HG02759 (cell line): Measurements from ENCODE around the gene PSIP1.
"Not testable (repeated sequence)": the region's sequence is repeated elsewhere in the genome, so short reads cannot be mapped to it uniquely, and the experiment has no call there.

Experiments used
- ATAC-seq: cut with Tn5 transposase; IDR thresholded peaks from one replicate; pipeline ENCODE4 v1.9.1; 2021; ENCODE audit warnings: mild to moderate bottlenecking, moderate library complexity; ENCODE audit not compliant: unreplicated experiment

PSIP1 gene

DNA sequence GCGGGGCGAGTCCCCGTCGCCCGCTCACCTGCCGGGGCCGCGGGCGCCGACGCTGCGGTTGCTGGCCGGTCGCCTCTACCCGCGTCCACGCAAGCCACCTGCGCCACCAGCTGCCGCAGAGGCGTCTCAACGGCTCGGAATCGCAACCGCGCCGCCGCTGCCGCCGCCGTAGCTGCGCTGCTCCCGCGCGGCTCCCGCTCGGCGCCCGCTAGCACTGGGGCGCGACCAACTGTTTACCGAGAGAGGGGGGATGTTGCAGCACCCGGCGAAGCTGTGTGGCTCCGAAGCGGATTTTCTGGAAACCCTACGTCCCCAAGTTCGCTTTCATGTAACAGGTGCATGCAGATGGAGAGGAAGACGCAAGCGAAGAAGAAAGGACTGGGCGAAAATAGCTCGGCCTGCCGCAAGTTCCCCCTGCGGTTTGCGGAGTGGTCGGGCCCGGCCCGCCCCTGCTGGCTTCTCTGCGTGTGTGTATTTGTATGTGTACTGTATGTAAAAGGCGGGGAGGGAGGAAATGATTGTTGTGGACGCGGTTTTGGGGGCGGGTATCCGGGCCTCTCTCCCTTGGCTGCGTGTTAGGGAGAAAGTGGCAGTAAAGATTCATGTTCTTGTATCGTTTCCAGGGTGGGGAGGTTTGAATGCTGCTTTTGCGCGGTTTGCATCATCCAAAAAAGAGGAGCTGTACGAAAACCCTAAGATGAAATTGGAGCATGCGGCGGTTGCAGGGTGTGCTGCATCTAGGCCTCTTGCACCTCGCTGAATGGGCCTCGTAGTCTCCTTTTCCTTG is at the start of gene PSIP1:
TSS of gene PSIP1 (minus strand) at position 182 of the 787 bp plus-strand sequence. CDS start 782 bp downstream, outside the sequence.
- peak; percentile 80 for ATAC-seq

DNA sequence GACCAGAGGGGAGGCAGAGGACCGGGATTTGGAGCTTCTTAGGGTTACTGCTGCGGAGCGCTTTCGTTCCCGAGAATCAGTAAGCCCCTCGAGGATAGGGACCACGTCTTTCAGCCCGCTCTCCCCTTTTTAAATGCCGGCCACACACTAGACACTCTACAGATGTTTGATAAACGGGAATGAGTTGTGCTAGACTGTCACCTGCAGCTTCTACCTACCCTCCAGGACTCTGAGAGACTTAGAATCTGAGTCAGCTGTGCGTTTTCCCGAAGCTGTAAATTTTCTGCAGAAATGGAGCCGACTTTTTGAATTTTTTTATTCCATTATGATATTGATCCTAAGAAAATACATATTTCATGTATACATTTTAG is 42.7 kb upstream of the PSIP1 start:
- peak; percentile 24 for ATAC-seq

DNA sequence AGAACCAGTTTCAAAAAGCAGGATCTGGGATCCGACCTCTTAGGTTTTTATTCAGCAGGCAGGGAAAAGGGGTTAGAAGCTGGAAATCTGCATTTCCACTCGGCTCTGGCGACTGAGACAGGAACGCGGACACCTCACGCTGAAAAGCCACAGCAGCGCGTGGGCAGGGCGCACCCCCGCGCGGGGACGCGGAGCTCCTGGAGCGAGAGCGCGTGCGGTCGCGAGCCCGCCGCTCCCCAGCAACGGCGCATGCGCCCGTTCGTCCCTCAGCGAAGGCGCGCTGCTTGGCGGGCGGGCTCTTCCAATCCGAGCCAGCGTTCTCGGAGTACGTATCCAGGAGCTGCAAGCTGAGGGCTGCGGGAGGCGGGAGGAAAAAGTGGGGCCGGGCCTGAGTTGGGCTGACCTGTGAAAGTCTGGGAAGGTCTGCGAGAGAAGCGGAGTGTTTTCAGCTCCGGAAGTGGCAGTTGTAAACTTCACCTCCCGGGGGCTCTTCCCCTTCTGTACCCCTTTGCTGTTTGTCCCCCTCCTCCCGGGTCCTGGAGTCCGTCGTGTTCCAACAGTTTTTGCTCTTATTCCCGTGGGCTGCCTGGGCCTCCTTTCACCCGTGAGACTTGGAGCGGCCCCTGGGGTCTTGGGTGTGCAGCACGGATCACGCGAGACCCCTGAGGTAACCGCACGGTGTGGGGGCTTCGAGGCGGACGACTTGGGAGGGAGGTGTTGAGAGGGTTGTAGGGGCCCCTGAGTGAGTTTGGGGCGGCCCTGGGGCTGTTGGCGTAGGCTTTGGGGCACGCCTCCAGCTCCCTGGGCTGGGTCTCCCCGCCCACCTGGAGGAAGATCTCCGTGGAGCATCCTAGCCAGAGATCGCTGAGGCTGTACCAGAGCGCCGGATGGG is 42.1 kb upstream of the PSIP1 start, which contains the start of gene CCDC171:
TSS of gene CCDC171 (plus strand) at position 408 of the 892 bp plus-strand sequence. CDS start 11,046 bp downstream, outside the sequence.
- ATAC-seq, result peak; percentile 82

DNA sequence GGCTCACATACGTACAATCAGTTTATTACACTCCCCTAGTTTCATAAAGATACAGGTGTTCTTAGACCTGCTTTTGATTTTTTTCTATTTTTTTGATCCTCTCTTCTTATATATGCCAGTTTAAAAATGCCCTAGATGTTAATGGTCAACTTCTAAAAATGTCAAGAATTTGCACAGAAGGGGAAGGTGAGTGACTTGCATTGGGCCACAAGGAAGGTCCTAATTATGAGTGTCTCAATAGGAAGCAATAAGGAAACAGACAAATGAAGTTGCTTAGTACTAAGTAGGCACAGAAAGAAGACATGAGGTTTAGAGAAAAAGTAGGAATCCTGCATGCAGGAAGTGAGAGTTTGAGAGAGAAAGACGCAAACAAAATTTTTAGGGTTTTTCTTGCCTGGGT is 38.8 kb upstream of the PSIP1 start:
- ATAC-seq, result no peak

DNA sequence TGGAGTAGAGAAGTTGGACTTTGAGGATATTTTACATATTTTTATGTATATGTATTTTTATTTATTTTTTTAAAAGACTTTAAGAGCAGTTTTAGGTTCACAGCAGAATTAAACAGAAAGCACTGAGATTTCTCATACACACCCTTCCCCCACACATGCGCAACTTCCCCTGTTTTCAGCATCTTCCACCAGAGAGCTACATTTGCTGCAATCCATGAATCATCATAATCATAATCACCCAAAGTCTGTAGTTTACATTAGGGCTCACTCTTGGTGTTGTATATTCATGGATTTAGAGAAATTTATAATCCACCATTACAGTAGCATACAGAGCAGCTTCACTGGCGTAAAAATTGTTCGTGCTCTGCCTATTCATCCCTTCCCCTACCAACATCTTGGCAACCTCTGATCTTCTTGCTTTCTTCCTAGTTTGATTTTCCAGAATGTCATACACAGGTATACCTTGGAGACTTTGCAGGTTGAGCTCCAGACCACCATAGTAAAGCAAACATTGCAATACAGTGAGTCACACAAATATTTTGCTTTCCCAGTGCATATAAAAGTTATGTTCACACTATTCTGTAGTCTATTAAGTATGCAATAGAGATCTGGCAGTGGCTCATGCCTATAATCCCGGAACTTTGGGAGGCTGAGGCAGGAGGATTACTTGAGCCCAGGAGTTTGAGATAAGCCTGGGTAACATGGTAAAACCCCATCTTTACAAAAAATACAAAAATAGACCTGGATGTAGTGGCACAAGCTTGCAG is 32.5 kb upstream of the PSIP1 start:
- no peak for ATAC-seq

DNA sequence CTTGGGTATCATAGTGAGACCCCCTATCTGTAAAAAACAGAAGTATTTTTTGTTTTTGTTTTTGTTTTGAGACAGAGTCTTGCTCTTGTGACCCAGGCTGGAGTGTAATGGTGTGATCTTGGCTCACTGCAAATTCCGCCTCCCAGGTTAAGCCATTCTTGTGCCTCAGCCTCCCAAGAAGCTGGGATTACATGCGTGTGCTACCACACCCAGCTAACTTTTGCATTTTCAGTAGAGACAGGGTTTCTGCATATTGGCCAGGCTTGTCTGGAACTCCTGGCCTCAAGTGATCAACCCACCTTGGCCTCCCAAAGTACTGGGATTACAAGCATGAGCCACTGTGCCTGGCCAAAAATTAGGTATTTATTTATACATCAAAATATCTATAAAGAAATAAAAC is 31.9 kb upstream of the PSIP1 start:
- ATAC-seq, result no peak

DNA sequence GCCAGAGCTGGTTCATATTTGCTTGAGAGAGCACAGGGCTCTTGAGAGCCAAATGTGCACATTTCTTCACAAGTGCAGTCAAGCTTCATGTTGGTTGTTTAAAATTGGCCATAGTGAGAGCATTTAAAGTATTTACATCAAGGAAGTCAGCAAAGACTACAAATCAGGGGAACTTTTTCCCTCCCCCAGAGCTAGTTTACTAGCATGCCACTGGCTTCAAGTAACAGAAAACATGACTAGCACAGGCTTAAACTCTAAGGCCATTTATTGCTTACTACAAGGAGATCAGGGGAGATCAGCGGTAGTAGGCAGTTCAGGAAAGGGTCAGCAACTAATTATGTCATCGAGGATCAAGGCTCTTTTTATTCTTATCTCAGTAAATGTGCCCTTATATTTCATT is 31.1 kb upstream of the PSIP1 start:
- ATAC-seq, result no peak

DNA sequence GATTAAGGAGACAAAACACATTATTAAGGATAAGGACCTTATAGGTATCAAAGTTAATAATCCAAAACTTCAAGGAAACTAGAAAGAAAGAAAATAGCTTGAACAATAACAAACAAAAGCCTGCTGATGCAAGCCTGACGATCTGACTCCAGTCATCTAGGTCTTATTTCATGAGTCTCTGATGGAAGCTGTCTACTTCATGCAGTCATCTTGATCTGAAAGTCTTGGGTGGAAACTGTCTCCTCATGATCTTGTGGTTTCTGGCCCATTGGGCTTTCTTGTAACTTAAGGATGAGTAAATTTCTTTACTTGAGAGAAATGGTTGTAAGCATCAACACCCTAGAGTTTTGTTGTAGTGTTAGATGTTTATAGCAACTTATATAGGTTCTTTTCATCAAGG is 20.6 kb upstream of the PSIP1 start:
- no peak for ATAC-seq

DNA sequence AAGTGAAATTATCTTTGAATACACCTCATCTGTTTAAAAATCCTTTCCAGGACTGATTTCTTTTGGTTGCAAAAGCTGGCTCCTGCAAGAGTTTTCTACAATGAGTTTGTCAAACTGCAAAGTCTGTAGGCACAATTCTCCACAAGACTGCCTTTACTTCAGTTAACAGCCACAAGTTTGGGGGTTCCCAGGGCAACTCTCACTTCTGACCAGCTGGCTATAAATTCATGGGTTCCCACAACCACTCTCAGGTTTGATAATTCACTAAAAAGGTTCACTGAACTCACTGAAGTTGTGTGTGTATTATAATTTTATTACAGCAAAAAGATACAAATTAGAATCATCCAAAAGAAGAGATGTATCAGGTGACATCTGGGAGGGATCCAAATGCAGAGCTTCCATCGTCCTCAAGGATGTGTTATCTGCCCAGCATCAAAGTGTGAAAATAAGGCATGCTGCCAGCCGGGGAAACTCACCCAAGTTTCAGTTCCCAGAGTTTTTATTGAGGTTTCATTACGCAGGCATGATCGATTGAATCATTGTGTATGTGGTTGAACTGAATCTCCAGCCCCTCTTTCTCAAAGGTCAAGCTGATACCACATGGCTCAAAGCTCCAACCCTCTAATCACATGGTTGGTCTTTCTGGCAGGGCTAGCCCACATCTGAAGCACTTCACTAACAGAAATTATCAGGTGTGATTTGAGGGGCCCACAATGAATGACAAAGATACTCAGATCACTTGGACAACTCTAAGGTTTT is 19.0 kb upstream of the PSIP1 start:
- peak; percentile 92 for ATAC-seq

DNA sequence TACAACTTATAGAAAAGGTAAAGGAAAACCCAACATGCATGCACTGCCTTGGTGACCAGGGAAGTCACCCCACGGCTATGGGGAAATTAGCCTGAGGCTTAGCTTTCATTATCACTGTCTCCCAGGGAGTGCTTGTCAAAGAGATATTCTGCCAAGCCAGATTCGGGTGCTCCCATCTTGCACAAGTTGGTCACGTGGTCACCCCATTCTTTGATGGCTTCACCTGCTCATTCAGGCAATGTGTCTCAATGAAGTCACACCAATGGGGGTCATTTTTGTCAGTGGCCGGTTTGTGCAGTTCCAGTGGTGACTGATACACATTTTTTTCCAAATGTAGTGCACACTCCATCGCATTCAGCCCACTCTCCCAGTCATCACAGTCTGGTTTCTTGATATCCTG is 16.3 kb upstream of the PSIP1 start:
- not testable (repeated sequence) for ATAC-seq

DNA sequence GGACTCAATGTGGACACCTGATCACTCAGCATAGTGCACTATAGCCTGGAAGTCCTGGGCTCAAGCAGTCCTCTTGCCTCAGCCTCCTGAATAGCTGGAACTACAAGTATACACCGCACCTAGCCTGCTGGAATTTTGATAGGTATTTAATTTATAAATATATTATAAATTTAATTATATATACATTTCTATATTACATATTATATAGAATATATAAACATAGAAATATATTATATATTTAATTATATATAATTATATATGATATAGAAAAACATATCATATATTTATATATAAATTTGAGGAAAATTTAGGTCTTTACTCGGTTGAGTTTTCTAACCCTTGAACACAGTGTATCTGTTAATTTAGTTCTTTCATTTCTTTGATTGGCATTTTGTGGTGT is 15.2 kb upstream of the PSIP1 start:
- no peak for ATAC-seq

DNA sequence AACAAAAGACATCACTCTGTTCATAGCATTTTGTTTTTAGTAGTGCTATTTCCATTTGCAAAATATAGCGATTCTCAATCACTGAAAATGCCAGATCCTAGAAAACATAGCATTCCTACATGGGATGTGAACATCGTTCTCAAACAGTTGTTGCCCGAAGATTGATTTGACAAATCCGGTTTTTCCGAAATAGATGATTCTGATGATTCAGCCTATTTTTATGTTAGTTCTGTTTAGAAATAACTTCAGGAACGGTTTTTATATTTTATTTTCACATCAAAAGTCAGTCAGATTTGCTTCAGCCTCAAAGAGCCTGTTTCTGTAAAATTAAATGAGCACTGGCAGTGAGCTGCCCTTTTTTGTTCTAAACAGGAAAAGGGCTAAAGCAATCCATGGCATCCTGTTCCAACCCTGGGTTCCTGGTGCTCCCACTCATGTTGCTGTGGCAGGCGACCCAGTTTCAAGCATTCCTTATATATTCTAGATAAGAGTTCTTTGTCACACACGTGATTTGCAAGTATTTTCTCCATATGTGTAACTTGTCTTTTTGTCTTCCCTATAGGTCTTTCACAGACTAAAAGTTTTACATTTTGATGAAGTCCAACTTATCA is 14.2 kb upstream of the PSIP1 start:
- no peak for ATAC-seq

DNA sequence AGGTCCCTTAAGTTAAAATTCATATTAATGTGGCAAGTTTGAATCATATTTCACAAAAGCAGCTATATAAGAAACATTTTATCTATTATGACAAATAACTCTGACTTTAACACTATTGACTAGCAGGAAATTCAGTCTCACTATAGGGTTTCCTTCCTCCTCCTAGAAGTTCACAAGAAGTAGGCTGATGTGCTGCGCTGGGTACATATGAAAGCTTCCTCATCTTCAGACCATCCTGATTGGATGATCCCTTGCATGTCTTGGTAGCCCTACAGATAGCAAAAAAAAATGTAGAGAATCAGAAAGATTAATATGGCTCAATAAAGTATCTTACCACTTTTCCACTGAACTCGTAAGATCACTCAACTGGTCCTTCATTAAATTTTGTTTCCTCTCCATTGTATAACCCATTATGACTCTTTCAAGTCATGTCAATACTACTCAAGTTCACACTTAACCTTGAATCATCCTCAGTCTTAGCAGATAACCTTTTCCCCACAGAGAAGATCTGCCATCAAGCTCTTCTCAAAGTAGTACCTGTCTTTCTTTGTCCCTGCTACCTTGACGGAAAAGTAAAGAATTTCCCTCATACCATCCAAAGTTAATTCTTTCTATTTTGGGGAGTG is 11.5 kb upstream of the PSIP1 start:
- ATAC-seq, result no peak

DNA sequence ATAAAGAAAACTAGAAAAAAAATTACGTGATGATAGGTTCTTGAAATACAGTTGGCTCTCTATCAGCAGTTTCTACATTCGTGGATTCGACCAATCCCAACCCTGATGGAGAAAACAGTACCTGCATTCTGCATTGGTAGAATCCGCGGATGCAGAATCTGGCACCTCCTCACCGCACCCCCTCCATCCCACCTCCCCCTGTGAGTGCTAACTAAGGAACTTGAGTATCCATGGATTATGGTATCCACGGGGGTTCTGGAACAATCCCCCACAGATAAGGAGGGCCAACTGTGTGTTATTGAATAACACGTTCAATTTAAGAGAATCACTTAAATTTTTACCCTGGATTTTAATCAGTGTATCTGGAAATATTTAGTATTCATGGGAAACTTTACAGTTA is 10.5 kb upstream of the PSIP1 start:
- ATAC-seq, result no peak

DNA sequence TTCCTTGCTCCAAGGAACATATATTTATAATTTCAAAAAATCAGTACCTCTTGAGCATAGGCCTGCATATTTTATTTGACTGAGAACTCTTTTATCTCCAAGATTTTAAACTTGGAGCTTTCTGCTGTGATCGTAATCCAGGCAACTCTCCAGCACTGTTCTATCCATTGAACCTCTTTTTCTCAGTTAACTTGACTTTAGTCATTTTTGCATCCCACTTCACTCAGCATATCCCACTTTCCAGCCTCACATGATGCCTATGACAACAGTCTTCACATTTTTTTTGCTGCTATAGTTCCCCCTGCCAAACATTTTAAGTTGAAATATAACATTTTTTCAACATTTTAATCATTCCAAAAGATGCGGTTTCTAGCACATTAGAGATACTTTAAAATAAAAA is 9.1 kb upstream of the PSIP1 start:
- no peak for ATAC-seq

DNA sequence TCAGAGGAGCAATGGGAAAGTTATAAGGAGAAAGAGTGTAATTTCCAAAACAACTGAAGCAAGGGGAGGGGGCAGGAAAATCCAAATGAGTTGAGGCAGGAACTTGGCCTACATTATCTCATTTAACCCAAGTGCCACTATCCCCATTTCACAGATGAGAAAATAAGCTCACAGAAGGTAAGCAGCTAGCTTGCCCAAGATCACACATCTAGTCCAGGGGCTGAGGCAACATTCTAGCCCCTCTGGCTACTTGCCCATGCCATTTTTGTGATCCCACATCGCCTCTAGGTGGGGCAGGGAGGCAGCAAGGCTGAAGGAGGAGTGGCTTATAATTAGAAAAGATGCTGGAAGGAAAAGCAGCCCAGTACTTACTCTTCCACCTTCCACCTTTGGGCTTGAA is 2.6 kb upstream of the PSIP1 start:
- no peak for ATAC-seq

DNA sequence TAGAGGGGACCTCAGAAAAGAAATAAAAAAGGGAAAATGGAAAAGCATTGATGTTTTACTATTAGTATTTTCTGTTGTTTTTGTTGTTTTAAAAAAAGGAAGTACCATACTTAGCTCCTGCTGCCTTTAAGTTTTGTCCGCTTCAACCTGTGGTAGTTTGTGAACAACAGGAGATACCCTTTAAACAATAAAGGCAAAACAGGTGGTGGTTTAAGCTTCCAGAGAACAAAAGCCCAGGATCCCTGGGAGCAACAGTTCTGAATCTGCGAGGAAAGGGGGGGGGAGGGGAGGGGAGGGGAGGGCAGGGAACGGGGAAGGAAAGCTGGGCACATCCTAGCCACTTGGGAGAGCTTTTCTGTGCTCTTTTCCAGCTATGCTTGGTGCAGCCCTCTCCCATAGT is 2.1 kb upstream of the PSIP1 start:
- ATAC-seq, result no peak

DNA sequence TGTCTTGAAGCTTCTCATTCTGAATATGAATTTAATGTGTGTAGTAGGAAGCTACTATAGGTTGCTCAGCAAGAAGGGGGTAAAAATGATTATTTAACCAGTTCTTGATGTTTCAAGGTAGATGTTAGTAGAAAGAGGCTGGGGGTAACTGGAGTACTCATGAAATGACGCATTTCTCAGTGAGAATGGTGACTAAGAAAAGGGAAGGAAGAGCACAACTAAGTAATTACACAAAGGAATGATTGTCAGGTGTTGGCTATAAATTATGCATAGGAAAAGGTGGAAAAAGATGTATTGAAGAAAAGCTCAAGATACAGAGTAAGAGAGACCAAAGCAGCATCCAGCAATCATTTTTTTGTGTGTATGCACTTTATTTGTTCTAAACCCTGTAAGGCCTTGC is 1.4 kb upstream of the PSIP1 start:
- no peak for ATAC-seq

DNA sequence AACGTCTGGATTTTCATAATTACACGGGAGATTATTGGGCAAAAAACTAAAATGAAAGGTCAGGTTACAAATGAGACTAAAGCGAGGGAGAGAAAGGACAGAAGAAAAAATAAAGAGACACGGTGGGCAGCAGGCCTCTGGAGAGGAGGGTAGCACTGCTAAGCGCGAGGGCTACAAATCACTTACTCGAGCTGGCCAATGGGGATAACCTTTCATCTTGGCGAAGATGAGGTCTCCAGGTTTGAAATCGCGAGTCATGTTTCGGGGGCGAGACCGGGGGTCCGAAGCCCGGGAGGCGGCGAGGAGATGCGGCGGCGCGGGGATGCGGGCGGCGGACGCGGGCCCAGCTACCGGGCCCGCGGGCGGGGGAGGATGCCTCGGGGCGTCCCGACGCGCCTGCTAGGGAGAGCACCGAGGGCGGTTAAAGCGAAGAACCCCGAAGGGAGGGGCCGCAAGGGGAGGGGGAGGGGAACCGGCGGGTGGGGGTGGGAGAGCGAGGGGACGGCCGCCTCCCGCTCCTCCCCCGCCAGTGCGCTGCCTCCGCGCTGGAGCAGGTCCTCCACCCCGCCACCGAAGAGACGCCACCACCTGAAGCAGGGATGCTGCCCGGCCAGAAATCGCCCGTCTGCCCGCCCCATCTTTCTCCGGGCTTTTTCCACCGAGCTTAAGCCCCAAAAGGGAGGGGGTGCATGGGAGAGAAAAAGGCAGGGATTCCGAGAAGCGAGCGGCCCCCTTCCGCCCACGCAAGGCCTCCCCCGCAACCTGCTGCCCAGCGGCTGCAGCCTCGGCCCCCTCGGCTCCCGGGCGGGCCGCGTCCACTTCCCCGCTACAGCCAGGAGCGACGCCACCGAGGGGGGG is 610 bp downstream of the PSIP1 start:
- peak; percentile 53 for ATAC-seq
